GM18511 (cell line): ENCODE results near the gene ITGA1.
"Not testable (repeated sequence)": the region's sequence is repeated elsewhere in the genome, so short reads cannot be mapped to it uniquely, and the experiment has no call there.

Experiments used
- ATAC-seq: cut with Tn5 transposase; IDR thresholded peaks from one replicate; pipeline ENCODE4 v1.9.1; 2021; ENCODE audit warnings: mild to moderate bottlenecking, moderate library complexity; ENCODE audit not compliant: unreplicated experiment

The ITGA1 gene

DNA sequence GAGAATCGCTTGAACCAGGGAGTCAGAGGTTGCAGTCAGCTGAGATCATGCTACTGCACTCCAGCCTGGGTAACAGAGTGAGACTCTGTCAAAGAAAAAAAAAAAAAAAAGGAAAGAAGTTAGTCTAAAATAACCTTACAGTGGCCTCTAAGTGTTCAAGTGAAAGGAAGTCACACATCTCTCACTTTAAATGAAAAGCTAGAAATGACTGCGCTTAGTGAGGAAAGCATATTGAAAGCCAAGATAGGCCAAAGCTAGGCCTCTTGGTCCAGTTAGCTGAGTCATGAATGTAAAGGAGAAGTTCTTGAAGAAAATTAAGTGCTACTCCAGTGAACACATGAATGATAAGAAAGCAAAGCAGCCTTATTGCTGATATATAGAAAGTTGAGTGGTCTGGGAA is 38.1 kb downstream of the ITGA1 start:
- peak; percentile 98 for ATAC-seq

DNA sequence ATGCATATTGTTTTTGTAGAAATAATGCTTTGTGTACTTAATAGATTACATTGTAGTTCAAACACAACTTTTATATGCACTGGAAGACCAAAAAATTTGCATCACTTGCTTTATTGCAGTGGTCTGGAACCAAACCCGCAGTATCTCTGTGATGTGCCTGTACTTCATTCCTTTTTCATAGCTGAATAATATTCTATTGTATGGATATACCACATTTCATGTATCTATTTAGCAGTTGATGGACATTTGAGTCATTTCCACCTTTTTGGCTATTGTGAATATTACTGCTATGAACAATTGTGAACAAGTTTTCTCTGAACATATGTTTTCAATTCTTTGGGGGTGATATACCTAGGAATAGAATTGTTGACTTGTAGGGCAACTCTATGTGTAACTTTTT is 40.1 kb downstream of the ITGA1 start:
- ATAC-seq: no peak

DNA sequence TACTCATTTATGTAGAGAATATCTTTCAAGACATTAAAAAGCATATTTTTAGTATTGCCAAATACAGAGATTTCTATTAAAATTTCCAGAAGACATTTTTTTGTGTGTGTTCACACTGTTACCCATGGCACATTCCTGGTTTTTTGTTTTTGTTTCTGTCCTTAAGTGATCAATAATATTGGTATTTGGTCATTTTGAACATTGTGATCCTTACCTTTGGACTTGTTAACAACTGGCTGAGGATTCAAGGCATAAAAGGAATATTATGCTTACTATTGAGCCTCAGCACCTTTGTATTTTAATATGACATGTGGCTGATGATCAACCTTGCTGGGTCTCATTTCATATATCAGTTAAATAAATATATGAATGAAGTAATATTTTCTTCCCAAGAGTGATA is 41.9 kb downstream of the ITGA1 start:
- ATAC-seq: no peak

DNA sequence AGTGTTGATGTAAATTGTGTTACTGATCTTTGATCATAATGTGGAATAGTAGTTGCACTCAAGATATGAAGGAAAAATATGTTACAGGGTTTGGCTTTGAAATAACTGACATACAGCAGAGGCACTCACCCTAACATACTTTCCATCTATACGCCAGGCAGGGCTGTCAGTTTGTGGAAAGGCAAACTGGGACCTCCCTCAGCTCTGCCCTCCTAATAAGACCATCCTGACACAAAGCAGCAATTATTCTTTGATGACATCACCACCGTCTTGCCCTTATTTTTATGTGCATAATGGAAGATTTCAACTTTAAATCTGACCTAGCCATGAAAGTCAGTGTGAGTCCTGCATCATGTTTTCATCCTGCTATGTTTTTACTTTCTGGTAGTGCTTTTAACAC is 42.9 kb downstream of the ITGA1 start:
- no peak for ATAC-seq

DNA sequence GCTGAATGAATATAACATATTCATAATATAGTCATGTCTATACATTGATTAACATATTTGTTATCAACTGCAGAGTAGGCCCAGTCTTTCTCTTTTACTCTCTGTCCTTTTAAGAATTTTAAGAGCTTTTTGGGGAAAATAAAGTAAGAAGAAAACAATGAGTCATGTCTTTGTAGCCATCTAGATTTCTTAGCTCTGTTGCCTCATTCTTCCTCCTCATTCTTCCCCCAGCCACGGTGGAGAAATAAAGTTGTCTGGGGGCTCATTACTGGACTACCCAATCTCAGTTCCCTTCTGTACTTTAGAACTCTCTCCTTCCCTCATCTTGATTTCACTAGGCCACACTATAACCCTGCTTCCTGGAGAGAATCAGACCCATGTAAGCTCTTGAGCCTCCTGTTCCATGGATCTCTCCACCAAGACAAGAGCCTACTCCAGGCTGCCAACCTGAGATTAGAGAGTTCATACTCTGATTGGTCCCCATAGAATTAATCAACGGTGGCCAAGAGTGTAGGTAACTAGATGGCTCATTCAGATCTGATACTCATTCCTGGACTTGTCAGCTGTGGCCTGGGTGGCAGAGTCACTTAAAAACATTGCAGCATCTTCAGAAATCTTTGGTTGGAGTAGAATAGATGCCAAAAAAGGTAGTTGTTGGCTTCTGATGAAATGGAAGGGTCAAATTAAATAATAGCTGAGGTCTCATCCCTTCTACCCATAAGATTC is 44.2 kb downstream of the ITGA1 start:
- no peak for ATAC-seq

DNA sequence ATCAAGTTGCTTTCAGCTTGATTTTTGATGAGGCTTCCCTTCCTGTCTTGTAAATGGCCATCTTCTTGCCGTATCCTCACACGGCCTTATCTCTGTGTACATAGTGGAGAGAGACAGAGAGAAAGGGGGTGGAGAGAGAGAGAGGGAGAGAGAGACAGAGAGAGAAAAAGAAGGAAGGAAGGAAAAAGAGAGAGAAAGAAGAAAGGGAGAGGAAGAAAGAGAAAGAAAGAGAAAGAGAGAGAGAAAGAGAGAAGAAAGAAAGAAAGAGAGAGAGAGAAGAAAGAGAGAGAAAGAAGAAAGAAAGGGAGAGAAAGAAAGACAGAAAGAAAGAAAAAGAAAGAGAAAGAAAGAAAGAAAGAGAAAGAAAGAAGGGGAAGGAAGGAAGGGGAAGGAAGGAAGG is 46.6 kb downstream of the ITGA1 start:
- ATAC-seq: no peak

DNA sequence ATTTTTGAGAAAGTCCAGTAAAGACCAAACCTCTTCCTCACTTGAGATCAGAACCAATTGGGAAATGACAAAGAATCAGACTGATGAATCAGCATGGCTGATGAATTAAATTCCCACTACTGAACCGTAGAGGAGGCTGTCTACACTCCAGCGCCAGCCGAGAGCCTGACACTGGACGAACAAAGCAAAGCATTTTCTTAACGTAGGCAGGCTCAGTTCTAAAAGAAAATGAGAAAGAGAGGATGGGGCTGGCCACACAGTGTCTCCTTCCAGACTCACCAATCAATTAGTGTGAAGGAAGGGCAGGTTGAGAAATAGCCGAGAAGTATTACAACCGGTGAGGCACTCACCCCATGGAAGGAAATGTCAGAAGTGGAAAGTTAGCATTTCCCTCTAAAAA is 49.4 kb downstream of the ITGA1 start:
- no peak for ATAC-seq

DNA sequence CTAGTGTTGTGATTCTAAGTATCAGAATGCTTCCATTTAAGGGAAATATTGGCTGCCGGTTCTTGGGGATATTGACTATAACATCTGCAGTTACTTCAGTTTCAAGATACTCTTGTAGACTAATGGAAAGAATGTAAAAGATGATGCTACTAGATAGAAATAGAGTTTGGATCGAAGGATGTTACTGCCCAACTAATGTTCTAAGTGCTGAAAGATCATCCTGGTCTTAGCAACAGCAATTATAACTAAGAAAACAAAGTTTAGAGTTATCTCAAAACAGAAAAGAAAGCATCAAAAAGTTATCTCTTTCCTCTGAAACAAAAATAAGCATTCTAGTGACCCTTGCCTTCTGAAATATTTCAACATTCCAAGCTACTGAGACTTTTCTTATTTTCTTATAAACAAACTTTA is 49.9 kb downstream of the ITGA1 start:
- ATAC-seq: no peak

DNA sequence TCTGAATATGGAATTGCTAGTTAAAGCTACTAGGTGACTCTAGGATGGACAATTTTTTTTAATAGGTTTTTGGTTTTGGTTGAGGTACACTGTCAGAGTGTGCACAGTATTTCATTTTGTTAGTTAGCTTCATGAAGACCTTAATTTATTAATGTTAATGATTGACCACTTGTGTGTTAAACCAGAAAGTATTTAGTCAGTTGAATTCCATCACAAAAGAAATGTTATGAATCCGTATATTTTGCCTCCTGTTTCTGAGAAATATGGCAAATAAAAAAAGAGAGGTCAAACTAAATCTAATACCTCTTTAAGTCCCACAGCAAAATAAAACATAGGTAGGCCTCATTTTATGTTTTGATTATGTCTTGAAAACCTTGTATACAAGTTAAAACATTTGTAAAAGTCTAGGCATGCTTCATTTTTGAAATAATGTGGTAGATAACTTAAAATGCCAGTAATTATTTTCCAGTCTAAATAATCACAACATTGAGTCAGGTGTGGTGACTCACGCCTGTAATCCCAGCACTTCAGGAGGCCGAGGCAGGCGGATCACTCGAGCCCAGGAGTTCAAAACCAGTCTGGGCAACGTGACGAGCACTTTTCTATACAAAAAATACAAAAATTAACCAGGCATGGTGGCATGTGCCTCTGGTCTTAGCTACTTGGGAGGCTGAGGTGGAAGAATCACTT is 50.8 kb downstream of the ITGA1 start:
- ATAC-seq: no peak

DNA sequence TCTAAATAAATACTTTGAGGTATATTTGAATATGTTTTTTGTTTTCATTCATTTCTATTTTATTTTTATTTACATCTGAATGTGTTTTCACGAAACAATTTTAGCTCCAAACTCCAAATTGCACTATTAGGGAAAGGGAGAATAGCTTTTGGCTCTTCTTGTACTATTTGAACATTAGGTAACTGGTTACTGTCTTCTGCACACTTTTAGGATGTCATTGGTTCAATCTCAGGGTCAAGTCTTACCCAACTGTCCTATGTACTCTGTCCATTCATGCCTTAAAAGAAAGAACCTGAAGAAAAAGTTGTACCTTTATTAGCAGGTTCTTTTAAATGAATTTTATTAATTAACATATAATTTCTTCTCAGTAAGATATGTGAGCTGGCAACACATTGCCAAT is 51.6 kb downstream of the ITGA1 start:
- no peak for ATAC-seq

DNA sequence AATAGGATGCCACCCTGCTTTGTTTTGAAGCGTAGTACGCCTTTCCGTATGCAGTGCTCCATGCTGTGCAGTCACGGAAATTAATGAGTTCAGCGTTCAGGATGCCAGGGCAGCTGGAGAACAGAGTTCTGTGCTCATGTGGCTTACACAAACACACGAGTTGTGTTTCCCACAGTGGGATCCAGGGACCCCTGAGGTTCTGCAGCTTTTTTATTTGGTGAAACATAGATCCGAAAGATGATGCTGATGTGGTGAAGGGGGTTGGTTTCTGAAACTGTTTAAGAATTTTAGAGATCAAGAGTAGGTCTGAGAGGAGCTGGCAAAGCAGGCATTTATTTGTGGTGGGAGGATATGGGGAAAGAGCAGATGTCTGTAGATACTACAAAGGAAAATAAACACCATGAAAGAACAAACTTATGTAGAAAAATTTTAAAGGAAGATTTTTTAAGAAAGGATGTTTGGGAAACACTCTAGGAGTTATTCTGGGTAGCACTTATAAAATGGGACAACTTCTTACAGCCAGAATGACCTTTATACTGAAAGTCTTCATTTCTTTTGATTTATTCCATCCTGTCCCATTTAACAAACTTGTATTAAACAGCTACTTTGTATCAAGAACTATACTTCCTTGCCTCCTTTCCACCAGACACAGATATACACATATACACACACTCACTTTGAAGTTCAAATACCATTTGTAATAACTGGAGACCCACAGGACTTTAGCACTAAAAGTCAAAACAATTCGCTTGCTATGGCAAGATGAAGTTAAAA is 52.7 kb downstream of the ITGA1 start:
- ATAC-seq: no peak

DNA sequence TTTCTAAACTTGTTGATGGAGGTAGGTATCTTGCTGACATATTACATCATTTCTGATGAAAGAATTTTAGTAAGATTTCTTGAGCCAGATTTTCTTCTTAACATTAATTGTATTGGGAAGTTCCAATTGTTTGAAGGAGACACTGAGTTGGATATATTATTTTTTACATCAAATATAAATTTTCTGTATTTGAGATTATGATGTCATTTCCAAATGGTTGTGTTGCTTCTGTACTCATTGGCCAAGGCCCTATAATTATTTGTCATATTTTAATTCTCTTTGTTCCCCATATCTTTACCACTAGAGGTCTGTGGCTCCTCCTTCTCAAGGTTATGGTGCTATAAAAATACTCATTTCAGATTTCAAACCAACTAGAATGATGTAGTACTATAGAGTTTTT is 53.4 kb downstream of the ITGA1 start:
- no peak for ATAC-seq

DNA sequence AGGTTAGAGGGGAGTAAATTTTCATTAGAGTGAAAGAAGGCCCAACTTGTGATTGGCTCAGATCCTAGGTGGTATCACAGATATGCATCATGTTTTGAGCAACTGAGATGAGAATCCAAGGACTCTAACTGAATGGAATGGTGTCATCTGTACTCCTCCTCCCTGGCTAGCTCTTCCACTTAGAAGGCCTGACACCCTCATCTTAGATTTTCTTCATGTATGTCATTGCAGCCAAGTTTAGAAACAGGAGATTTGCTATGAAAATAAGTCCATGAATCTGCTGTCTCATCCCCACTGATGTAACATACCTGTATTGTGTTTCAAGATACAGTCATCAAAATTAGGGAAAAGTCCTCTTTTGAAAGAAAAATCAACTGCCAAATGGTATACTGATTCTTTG is 54.4 kb downstream of the ITGA1 start:
- no peak for ATAC-seq

DNA sequence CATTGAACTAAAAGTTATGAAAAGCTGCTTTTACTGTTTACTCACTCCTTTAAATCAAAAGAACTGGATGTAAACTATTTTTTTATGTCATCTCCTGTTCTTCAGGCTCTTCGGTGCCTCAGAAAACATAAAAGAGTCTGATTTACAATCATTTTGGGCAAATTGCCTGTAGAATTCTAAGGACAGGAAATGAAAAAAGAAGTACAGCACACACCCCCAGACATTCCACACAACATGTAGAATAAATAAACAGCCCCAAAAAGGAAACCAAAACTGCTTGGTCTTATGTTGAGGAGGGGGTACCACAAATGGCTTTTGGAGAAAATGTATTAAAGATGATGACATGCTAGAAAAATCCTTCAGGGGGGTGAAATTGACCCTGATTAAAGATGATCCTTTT is 57.2 kb downstream of the ITGA1 start:
- no peak for ATAC-seq

DNA sequence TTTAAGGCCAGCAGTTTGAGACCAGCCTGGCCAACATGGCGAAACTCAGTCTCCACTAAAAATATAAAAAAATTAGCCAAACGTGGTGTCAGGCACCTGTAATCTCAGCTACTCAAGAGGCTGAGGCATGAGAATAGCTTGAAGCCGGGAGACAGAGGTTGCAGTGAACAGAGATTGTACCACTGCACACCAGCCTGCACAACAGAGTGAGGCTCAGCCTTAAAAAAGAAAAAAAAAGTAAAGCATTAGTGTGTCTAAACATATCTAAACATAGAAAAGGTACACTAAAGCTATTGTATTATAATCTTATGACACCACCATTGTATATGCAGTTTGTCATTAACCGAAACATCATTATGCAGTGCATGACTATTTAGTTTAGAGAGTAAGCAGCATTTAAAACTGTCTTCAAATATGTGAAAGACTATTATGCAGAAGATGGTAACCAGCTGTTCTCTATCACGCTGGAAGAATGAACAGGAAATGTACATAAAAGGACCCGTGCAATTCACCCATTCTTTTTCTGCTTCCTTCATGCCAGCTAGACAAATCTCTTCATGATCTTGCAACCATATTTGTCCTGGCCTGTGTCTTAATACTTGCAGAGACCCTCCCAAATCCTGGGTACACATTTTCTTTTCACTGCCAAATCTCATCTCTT is 58.6 kb downstream of the ITGA1 start:
- ATAC-seq: no peak

DNA sequence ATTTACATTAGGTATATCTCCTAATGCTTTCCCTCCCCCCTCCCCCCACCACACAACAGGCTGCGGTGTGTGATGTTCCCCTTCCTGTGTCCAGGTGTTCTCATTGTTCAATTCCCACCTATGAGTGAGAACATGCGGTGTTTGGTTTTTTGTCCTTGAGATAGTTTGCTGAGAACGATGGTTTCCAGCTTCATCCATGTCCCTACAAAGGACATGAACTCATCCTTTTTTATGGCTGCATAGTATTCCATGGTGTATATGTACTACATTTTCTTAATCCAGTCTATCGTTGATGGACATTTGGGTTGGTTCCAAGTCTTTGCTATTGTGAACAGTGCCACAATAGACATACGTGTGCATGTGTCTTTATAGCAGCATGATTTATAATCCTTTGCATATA is 61.0 kb downstream of the ITGA1 start:
- not testable (repeated sequence) for ATAC-seq

DNA sequence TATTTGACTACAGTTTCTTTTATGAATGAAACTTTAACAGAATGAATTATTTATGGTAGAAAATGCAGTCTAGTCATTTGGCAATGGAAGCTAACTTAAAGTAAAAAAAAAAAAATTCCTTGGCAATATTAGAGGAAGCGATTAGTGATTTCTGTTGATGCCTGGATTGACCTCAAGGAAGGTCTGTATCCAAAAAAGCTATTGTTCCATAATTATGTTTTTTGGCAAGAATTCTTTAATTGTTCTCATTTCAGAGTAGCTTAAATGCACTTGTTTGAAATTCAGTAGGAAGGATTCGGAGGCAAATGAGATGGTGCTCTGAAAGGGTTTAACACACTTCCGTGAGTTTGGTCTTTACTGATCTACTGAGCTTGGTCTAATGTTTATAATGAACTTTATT is 61.8 kb downstream of the ITGA1 start:
- ATAC-seq: no peak

DNA sequence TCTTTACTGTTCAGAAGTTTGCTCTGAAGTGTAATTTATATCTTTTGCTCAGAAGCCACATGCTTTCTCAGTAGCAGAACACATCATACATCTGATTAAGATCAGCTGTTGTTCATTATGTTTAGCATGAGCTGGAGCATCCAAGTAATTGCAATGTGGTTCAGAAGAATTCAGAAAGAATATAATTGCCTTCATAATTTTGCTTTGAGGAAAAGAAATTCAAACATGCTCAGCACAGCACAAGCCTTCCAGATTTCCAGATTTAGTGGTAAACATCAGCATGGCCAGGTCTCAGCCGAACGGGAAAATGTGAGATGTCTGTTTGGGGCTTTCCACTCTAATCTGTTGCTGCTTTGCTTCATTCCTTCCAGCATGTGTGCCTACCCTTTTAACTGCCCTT is 65.9 kb downstream of the ITGA1 start:
- ATAC-seq: no peak

DNA sequence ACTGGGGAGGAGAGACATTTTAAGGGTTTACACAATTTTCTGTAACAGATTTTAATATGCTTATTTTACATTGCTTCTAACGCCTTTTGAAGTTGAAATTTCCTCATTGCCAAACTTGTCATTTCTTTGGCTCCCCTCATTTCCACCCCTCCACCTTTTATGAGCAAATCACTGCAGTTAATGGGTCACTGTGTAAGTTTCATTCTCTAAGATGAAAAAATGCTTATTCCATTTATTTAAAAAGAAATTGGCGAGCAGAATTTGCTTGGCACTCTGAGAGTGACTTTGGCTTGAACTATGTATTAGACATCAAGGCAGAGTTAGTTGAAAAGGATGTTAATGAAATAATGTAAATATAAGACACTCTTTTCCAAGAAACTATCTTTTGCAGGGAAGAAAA is 66.6 kb downstream of the ITGA1 start:
- ATAC-seq: no peak

DNA sequence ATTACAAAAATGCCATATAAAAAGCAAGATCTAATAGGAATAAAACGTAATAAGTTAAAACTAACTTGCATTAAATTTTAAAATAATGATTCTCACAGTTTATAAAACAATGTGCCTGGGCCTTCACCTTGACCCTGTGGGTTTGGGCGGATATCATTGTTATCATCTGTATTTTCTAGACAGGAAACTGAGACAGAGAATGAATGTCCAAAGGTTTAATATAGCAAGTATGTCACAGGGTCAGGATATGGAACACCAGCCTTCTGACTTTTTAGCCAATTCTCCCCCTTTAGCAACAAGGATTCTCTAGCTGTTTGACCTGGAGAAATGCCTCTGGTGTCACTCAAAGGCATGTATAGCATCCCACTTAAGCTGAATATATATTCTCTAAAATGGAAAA is 67.2 kb downstream of the ITGA1 start:
- no peak for ATAC-seq

DNA sequence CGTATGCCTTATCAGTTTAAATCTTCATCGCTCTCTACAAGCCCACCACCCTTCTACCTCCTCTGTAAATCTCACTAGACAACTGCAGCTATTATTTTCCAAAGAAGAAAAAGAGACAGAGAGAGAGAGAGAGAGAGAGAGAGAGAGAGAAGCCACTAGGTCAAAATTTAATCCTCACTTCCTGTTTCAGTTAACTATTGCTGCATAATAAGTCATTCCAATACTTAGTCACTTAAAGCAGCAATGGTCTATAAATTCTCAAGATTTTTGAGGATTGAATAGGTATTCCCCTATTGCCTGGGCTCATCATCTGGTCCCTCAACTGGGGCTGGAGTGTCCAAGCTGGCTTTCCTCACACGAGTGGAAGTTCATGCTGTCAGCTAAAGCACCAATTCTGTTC is 68.8 kb downstream of the ITGA1 start:
- peak; percentile 92 for ATAC-seq

DNA sequence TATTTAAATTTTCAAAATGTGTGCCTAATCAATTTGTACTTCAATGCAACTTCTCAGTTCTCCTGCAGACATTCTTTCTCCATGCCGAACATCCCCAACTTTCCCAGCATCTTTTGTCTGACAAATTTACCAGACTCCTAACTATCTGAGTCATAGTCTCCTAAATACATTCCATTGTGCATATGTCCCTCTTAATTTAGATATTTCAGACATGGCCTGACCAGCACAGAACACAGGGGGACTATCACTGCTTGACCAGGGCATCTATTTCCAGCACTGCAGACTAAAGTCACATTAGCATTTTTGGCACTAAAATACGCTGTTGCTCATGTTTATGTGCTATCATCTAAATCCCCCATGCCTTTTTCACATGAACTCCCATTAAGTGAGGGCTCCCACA is 71.9 kb downstream of the ITGA1 start:
- ATAC-seq: no peak
